HG02798 (cell line): Measurements from ENCODE around the gene SIL1.
"Not testable (repeated sequence)": the region's sequence is repeated elsewhere in the genome, so short reads cannot be mapped to it uniquely, and the experiment has no call there.

ENCODE experiments used
- ATAC-seq: cut with Tn5 transposase; IDR thresholded peaks from one replicate; pipeline ENCODE4 v1.9.1; 2021; ENCODE audit warnings: mild to moderate bottlenecking; ENCODE audit not compliant: unreplicated experiment, poor library complexity

SIL1 gene

GRCh38 chr5:138935466-138935865, 262.7 kb downstream of the SIL1 start:
- ATAC-seq, result no peak

- no peak for ATAC-seq
Observed at GRCh38 chr5:138934971-138935370, 263.2 kb downstream of the SIL1 start.

GRCh38 chr5:138933522-138934290, 264.5 kb downstream of the SIL1 start:
- no peak for ATAC-seq

- no peak for ATAC-seq
Observed at GRCh38 chr5:138932171-138932810, 265.9 kb downstream of the SIL1 start.

GRCh38 chr5:138930371-138931097, 267.6 kb downstream of the SIL1 start:
- ATAC-seq, result no peak

GRCh38 chr5:138929571-138929955, 268.6 kb downstream of the SIL1 start:
- ATAC-seq, result no peak

GRCh38 chr5:138927979-138928378, 270.2 kb downstream of the SIL1 start:
- ATAC-seq, result no peak

- ATAC-seq, result no peak
Observed at GRCh38 chr5:138927544-138927943, 270.6 kb downstream of the SIL1 start.

- no peak for ATAC-seq
Observed at GRCh38 chr5:138926688-138927448, 271.3 kb downstream of the SIL1 start.

GRCh38 chr5:138926257-138926656, 271.9 kb downstream of the SIL1 start:
- no peak for ATAC-seq

GRCh38 chr5:138925090-138925635, 273.0 kb downstream of the SIL1 start:
- ATAC-seq, result no peak

- ATAC-seq, result no peak
Observed at GRCh38 chr5:138922494-138922893, 275.7 kb downstream of the SIL1 start.

GRCh38 chr5:138921362-138921761, 276.8 kb downstream of the SIL1 start:
- not testable (repeated sequence) for ATAC-seq

GRCh38 chr5:138920181-138920580, 278.0 kb downstream of the SIL1 start:
- no peak for ATAC-seq

GRCh38 chr5:138918686-138919085, 279.5 kb downstream of the SIL1 start:
- no peak for ATAC-seq

- no peak for ATAC-seq
Observed at GRCh38 chr5:138914338-138914737, 283.8 kb downstream of the SIL1 start.

GRCh38 chr5:138913773-138914172, 284.4 kb downstream of the SIL1 start:
- no peak for ATAC-seq

GRCh38 chr5:138912093-138912492, 286.1 kb downstream of the SIL1 start:
- ATAC-seq, result no peak

GRCh38 chr5:138911441-138911840, 286.7 kb downstream of the SIL1 start:
- no peak for ATAC-seq

- ATAC-seq, result no peak
Observed at GRCh38 chr5:138910546-138911185, 287.5 kb downstream of the SIL1 start.
